Measurements from ENCODE around the gene LTC4S.
"Not testable (repeated sequence)": the region's sequence is repeated elsewhere in the genome, so short reads cannot be mapped to it uniquely, and the experiment has no call there.

LTC4S gene

DNA sequence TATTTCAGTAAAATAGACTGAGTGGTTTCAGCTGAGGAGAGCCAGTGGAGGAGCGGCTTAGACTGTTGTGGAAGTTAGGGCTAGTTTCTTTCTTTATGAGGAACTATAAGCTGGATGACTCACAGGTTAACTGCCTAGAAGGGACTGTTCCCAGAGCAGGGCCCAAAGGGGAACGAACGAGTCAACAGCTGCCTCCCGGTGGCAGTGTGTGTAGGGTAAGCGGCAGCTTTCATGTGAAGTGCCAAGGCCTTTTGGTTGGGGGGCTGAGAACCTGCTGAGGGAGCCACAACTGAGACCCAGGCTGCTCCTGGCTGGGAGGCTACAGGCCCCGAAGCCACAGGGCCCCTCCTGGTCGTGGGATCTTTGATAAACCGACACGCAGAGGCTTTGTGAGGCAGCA, 33.9 kb downstream of the LTC4S start:
- DNase-seq = no peak

DNA sequence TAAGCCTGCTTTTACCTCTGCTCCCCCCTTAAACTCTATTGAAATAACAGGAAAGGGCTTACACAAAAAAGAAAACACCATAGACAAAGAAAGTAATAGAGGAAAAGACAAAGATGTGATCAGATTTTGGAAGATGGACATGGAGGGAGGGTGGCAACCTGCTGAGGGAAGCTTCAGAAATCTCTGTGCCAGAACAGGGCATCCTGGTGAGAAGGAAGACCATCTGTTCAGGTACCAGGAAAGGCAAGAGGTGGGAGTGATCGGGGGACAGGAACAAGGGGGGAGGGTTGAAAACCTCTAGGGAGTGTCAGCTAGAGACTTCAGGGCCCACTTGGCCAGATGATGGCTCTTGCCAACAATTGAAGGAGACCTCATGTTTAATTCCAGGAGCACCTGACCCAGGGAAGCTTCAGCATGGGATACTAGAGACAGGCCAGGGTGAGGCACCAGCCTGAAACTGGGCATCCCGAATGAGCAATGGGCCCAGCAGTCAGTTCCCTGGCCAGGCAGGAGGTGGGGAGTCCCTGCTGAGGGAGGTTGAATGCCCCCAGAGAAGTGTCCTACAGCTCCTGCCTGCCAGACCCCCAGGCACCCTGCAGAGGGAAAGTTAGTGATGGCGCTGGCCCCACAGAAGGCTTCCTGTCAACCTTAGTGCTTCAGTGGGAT, 35.1 kb downstream of the LTC4S start:
- DNase-seq = no peak

DNA sequence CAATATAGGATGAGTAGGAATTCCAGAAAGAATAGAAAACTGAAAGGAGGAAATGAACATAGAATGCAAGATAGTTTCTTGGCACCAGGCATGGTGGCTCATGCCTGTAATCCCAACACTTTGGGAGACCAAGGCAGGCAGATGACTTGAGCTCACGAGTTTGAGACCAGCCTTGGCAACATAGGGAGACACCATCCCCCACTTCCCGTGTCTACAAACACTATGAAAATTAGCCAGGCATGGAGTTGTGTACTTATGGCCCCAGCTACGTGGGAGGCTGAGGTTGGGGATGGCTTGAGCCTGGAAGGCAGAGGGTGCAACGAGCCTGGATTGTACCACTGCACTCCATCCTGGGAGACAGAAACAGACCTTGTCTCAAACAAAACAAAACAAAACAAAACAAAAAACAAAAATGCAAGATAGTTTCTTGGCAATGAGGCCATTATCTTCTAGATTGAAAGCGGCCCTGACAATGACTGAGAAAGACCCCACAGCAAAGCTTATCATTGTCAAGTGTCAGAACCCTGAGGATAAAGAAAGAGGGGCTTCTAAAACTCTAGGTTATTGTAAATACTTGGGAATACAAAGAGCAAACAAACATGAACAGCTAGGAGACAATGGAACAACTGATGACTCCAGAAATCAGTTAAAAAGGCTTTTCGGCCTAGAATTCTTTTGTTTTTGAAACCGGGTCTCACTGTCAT, 36.1 kb downstream of the LTC4S start:
- DNase-seq = no peak

DNA sequence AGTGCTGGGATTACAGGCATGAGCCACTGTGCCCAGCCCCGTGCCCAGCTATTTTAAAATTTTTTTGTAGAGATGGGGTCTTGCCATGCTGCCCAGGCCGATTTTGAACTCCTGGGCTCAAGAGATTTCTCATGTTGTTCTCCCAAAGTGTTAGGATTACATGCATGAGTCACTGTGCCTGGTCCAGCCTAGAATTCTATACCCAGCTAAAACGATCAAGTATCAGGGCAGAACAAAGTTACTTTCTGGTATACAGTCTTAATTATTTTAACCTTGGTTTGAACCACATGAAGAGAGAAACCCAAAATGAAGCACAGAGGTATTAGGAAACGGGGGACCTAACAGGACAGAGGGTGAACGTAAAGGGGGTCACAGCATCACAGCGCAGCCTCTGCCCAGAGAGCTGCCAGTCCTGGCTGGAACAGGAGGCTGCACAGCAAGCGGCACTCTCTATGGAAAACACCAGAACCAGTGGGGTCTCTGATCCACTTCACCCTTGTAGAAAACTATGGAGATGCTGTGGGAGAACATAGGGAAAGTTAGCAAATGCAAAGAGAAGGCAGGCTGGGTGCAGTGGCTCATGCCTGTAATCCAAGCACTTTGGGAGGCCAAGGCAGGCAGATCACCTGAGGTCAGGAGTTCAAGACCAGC, 37.2 kb downstream of the LTC4S start:
- no peak for DNase-seq

DNA sequence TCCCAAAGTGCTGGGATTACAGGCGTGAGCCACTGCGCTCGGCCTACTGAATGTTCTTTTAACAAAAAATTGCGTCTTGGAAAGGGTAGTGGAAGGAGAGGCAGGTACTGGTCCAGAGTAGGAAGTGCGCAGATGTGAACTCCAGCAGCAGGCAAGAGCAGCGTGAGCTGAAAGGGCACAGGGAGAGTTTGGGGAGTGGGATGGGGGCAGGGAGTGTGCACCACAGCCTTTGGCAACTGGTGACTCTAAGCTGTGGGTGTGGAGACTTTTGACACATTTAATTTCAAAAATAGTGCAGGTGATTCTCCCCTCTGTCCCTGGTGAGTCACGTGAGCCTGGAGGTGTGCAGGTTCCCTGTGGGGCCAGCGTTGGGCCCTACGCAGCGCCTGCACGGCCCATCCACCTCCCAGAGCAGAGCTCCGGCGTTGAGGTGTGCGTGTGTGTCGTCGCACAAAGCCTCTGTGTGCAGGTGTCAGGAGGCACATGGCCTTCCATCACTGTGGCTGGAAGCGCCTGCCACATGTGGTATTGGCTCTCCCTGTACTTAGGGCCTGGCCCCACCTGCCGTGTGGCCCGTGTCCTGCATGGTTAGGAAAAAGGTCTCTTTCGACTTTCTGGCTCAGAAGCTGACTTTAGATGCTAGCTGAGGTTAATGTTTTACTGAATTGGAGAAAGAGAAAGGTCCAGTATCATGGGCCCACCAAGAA, 38.4 kb downstream of the LTC4S start:
- no peak for DNase-seq

DNA sequence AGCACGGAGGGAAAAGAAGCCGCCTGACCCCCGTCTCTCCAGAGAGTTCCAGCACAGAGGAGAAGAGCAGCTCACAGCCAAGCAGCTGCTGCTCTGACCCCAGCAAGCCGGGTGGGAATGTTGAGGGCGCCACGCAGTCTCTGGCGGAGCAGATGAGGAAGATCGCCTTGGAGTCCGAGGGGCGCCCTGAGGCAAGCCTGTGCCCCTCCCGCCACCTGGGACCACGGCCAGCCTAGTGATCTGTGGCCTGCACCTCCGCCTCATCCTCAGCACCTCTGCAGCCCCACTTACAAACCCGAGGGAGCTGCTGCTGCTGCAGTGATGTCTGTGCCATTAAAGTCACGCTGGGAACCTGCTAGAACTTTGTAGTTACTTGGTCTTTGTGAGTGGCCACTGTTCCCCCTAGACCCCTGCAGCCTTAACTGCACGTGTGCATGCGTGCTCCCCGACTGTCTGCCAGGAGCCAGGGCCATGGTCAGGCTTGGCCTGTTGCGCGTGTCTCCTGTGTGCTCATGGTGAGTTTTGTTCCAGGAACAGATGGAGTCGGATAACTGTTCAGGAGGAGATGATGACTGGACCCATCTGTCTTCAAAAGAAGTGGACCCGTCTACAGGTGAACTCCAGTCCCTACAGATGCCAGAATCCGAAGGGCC, 39.4 kb downstream of the LTC4S start:
- no peak for DNase-seq

DNA sequence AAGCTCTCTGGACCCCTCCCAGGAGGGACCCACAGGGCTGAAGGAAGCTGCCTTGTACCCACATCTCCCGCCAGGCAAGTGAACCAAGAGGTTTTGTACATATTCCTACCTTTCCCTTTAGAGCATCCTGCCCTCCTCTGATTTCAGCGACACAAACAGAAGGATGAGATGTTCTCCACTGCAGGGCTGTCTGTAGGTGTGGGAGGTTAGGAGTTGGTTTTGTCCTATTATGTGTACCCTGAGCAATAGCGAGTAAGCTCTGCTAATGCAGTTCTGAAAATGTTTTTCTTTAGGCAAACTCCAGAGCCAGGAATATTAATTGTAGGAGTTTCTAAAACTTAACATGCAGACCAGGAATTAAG, 39.9 kb downstream of the LTC4S start:
- no peak for DNase-seq

DNA sequence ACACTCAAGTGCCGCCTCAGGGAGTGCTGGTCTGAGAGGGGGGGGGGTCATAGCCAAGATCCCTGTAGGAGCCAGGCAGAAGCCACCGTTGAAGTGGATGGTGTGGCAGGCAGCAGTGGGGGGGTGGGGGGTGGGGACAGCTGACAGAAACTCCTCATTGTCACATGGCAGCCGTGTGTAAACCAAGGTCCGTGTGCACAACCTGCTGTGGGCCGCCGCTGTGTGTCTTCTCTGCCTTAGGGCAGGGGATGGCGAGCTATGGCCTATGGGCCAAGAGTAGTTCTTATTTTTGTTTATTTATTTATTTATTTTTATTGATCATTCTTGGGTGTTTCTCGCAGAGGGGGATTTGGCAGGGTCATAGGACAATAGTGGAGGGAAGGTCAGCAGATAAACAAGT, 40.3 kb downstream of the LTC4S start:
- no peak for DNase-seq

DNA sequence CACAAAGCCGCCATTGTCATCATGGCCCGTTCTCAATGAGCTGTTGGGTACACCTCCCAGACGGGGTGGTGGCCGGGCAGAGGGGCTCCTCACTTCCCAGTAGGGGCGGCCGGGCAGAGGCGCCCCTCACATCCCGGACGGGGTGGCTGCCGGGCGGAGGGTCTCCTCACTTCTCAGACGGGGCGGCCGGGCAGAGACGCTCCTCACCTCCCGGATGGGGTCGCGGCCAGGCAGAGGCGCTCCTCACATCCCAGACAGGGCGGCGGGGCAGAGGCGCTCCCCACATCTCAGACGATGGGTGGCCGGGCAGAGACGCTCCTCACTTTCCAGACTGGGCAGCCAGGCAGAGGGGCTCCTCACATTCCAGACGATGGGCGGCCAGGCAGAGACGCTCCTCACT, 41.1 kb downstream of the LTC4S start:
- not testable (repeated sequence) for DNase-seq

DNA sequence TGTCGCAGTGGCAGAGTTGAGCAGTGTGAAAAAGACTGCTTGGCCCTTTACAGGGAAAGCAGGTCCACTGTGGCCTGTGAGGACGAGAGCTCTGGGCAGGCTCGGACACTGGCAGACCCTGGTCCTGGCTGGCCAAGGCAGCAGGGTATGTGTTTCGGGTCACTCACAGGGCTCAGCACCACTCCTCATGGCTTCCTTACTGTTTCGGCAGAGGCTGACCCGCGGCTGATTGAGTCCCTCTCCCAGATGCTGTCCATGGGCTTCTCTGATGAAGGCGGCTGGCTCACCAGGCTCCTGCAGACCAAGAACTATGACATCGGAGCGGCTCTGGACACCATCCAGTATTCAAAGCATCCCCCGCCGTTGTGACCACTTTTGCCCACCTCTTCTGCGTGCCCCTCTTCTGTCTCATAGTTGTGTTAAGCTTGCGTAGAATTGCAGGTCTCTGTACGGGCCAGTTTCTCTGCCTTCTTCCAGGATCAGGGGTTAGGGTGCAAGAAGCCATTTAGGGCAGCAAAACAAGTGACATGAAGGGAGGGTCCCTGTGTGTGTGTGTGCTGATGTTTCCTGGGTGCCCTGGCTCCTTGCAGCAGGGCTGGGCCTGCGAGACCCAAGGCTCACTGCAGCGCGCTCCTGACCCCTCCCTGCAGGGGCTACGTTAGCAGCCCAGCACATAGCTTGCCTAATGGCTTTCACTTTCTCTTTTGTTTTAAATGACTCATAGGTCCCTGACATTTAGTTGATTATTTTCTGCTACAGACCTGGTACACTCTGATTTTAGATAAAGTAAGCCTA, 42.6 kb downstream of the LTC4S start:
- no peak for DNase-seq

DNA sequence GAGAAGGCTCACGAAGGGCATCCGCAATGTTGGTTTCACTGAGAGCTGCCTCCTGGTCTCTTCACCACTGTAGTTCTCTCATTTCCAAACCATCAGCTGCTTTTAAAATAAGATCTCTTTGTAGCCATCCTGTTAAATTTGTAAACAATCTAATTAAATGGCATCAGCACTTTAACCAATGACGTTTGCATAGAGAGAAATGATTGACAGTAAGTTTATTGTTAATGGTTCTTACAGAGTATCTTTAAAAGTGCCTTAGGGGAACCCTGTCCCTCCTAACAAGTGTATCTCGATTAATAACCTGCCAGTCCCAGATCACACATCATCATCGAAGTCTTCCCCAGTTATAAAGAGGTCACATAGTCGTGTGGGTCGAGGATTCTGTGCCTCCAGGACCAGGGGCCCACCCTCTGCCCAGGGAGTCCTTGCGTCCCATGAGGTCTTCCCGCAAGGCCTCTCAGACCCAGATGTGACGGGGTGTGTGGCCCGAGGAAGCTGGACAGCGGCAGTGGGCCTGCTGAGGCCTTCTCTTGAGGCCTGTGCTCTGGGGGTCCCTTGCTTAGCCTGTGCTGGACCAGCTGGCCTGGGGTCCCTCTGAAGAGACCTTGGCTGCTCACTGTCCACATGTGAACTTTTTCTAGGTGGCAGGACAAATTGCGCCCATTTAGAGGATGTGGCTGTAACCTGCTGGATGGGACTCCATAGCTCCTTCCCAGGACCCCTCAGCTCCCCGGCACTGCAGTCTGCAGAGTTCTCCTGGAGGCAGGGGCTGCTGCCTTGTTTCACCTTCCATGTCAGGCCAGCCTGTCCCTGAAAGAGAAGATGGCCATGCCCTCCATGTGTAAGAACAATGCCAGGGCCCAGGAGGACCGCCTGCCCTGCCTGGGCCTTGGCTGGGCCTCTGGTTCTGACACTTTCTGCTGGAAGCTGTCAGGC, 43.6 kb downstream of the LTC4S start:
- no peak for DNase-seq

DNA sequence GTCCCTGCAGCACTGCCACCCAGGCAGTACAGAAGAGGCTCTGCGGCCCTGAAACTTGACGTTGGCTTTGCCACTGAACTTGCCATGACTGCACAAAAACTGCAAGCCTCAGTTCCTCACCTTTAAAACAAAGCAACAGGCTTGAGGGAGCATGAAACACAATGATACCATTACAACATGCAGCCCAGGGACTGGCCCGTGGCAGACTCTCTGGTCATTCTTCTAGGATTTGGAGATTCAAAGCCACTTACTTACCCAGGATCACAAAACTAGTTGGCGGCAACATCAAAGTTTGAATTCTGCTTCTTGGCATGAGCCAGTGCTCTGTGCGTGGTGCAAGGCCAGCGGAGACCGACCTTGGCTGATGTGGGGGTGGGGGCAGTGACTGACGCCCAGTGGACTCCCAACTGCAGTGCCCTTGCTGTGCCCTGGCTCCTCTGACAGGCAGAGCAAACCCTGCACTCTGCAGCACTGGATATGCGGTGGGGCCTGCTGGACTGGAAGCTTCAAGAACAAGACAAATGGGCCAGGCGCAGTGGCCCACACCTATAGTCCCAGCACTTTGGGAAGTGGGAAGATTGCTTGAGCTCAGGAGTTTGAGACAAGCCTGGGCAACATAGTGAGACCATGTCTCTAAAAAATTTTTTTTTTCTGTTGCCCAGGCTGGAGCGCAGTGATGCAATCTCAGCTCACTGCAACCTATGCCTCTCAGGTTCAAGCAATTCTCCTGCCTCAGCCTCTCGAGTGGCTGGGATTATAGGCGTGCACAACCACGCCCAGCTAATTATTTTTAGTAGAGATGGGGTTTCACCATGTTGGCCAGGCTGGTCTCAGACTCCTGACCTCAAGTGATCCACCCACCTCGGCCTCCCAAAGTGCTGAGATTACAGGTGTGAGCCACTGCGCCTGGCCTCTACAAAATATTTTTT, 45.8 kb downstream of the LTC4S start:
- DNase-seq = no peak

DNA sequence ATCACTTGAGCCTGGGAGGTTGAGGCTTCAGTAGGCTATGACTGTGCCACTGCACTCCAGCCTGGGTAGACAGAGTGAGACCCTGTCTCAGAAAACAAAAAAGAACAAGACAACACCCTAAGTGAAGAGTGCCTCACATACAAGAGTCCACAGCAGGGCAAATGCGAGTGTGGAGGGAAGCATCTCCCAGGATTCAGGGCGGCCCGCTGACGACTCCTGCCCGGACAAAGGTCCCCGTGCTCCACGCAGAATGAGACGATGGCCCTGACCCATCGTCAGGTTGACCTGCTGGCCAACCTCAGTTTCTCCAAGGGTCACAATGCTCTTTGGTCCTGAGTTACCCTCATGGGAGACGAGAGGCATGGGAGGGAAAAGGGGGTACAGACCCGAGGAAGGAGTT, 46.5 kb downstream of the LTC4S start:
- no peak for DNase-seq

DNA sequence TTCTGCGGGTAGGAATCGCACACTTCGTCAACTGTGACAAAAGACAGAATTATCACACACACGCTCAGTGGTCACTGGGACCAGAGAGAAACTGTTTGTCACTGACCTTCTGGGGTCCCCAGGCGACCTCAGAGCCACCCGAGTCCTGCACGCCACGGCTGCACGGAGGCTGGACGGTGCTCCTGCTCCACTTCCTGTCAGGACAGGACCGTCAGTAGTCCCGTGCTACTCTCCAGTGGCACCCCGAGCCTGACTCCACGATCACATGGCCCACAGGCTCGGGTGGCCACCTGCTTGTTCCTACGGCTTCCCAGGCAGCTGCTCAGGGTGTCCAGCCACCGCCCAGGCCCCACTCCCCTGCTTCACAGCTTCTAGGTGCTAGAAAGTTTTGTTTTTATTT, 47.0 kb downstream of the LTC4S start:
- DNase-seq = no peak

DNA sequence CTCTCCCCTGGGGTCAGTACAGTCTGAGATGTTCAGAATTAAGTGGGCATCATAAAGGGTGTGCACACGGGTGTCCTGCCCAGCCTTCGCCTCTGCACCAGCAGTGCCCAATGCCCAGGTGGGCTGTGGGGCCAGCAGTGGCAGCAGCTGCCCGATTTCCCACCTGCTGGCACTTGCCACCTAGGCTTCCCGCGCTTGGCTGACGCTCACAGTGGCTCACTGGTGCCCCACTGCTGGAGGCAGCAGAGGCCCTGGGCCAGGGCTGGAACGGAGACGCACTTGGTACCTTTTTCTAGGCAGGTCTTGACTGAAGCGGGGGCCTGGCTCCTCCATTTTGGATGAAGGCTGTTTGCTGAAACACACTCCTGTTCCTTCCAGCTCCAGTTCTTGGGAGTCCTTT, 47.8 kb downstream of the LTC4S start:
- DNase-seq = no peak

Data from amniotic stem cell (primary cell).